Activated CD8-positive, alpha-beta memory T cell treated with anti-CD3 and anti-CD28 coated beads, Interleukin-2, amount 10 ng/mL, durations not matched to agents 7 days and 5 days (primary cell): ENCODE data around the gene ZMIZ1. TPM values are rescaled to one million over a fixed set of nuclear protein-coding genes. Genes with fewer than 3 reads are reported as not detected.

ENCODE experiments used
- ATAC-seq: fragments of 150-1000 bp; cut with Tn5 transposase; one replicate; pipeline ENCODE4 v1.10.0; 2021; ENCODE audit warnings: moderate library complexity
- CTCF ChIA-PET: fragments of 350-600 bp; sonication (Branson Sonifier 250); formaldehyde crosslinking; loops from one replicate; lab custom pipeline; 2021; ENCODE audit warnings: antibody characterized with exemption; lab: Charles Lee
- DNase-seq: peaks from one replicate; pipeline ENCODE4 v3.0.0-alpha.2; 2020
- H3K27ac Mint-ChIP-seq: one replicate; pipeline ENCODE4 v1.8.0; 2021; ENCODE audit warnings: mild to moderate bottlenecking, mixed read lengths
- H3K27me3 Mint-ChIP-seq: one replicate; pipeline ENCODE4 v1.8.0; 2021; ENCODE audit warnings: mixed read lengths
- H3K36me3 Mint-ChIP-seq: one replicate; pipeline ENCODE4 v1.8.0; 2021; ENCODE audit warnings: mild to moderate bottlenecking, mixed read lengths
- H3K4me1 Mint-ChIP-seq: one replicate; pipeline ENCODE4 v1.8.0; 2021; ENCODE audit warnings: mixed read lengths
- H3K4me3 Mint-ChIP-seq: one replicate; pipeline ENCODE4 v1.8.0; 2021; ENCODE audit warnings: mild to moderate bottlenecking, moderate library complexity, mixed read lengths
- H3K9me3 Mint-ChIP-seq: one replicate; pipeline ENCODE4 v1.8.0; 2022; ENCODE audit warnings: low read depth, mixed read lengths
- total RNA-seq, 2 experiments: library from RNA; stranded (reverse); gene quantifications; one replicate each; pipeline ENCODE4 v1.2.3, GENCODE V29; 2021

The ZMIZ1 gene
- total RNA-seq, 2 experiments from 2014 or later, result 52.7 to 71.5 TPM

- no peaks in the 10 kb centered on the region for H3K9me3 Mint-ChIP-seq
- ATAC-seq (no peak), DNase-seq (no peak)
- H3K4me1 Mint-ChIP-seq, result no peaks in the 10 kb centered on the region
- H3K36me3 Mint-ChIP-seq, result no peaks in the 10 kb centered on the region
- no peaks in the 10 kb centered on the region for H3K27me3 Mint-ChIP-seq
- CTCF ChIA-PET, result no interaction called here
- H3K4me3 Mint-ChIP-seq, result no peak overlapping the region
- H3K27ac Mint-ChIP-seq, result no peak overlapping the region
Observed at GRCh38 chr10:79186486-79187120, 117.8 kb downstream of the ZMIZ1 start.

GRCh38 chr10:79187121-79187940, 118.6 kb downstream of the ZMIZ1 start:
- Mint-ChIP-seq H3K4me3 (no peak overlapping the region), H3K27me3 (no peaks in the 10 kb centered on the region), H3K36me3 (no peaks in the 10 kb centered on the region), H3K27ac (no peak overlapping the region), H3K4me1 (no peaks in the 10 kb centered on the region), H3K9me3 (no peaks in the 10 kb centered on the region)
- DNase-seq (no peak), ATAC-seq (no peak)
- CTCF ChIA-PET, result interaction anchor here (1.5 kb wide), 1 partner anchor 121 kb away, joined by 3 read pairs; no protein-coding TSS in a partner anchor

- CTCF ChIA-PET, result interaction anchor here (1.3 to 1.5 kb wide), 2 partner anchors 8 to 122 kb away, joined by 3 to 4 read pairs; no protein-coding TSS in a partner anchor
Observed at GRCh38 chr10:79188154-79188965, 119.6 kb downstream of the ZMIZ1 start.

GRCh38 chr10:79189181-79189580, 120.4 kb downstream of the ZMIZ1 start:
- ATAC-seq (no peak), DNase-seq (no peak)
- Mint-ChIP-seq H3K4me3 (no peak overlapping the region), H3K36me3 (no peaks in the 10 kb centered on the region), H3K27me3 (no peaks in the 10 kb centered on the region), H3K27ac (no peak overlapping the region), H3K9me3 (no peaks in the 10 kb centered on the region), H3K4me1 (no peaks in the 10 kb centered on the region)
- CTCF ChIA-PET, result interaction anchor here (1.3 kb wide), 1 partner anchor 8 kb away, joined by 4 read pairs; no protein-coding TSS in a partner anchor

More at GRCh38 chr10:79188154-79188965, 119.6 kb downstream of the ZMIZ1 start:
- no peak for ATAC-seq
- Mint-ChIP-seq H3K4me1 (no peaks in the 10 kb centered on the region), H3K4me3 (no peak overlapping the region), H3K9me3 (no peaks in the 10 kb centered on the region), H3K36me3 (no peaks in the 10 kb centered on the region), H3K27me3 (no peaks in the 10 kb centered on the region), H3K27ac (no peak overlapping the region)
- DNase-seq, result no peak

GRCh38 chr10:79189853-79190435, 121.2 kb downstream of the ZMIZ1 start:
- Mint-ChIP-seq H3K9me3 (no peaks in the 10 kb centered on the region), H3K4me3 (no peak overlapping the region), H3K4me1 (no peaks in the 10 kb centered on the region), H3K27me3 (no peaks in the 10 kb centered on the region), H3K27ac (no peak overlapping the region), H3K36me3 (no peaks in the 10 kb centered on the region)
- DNase-seq (no peak), ATAC-seq (no peak)
- CTCF ChIA-PET, result no interaction called here

- DNase-seq (no peak), ATAC-seq (no peak)
- Mint-ChIP-seq H3K27me3 (no peaks in the 10 kb centered on the region), H3K27ac (no peak overlapping the region), H3K4me3 (no peak overlapping the region), H3K9me3 (no peaks in the 10 kb centered on the region), H3K4me1 (no peaks in the 10 kb centered on the region), H3K36me3 (no peaks in the 10 kb centered on the region)
- CTCF ChIA-PET, result interaction anchor here (0.9 kb wide), 1 partner anchor 533 kb away, joined by 3 read pairs; no protein-coding TSS in a partner anchor
Observed at GRCh38 chr10:79190740-79191261, 122.0 kb downstream of the ZMIZ1 start.

- DNase-seq (no peak), ATAC-seq (no peak)
- Mint-ChIP-seq H3K27me3 (no peaks in the 10 kb centered on the region), H3K4me3 (no peak overlapping the region), H3K4me1 (no peaks in the 10 kb centered on the region), H3K27ac (no peak overlapping the region), H3K9me3 (no peaks in the 10 kb centered on the region), H3K36me3 (no peaks in the 10 kb centered on the region)
- CTCF ChIA-PET, result no interaction called here
Observed at GRCh38 chr10:79191951-79192676, 123.3 kb downstream of the ZMIZ1 start.

GRCh38 chr10:79192677-79193003, 123.9 kb downstream of the ZMIZ1 start:
- Mint-ChIP-seq H3K9me3 (no peaks in the 10 kb centered on the region), H3K4me3 (no peak overlapping the region), H3K27me3 (no peaks in the 10 kb centered on the region), H3K36me3 (no peaks in the 10 kb centered on the region), H3K27ac (no peak overlapping the region), H3K4me1 (no peaks in the 10 kb centered on the region)
- no peak for DNase-seq
- ATAC-seq, result no peak
- CTCF ChIA-PET, result no interaction called here

GRCh38 chr10:79193694-79194382, 125.1 kb downstream of the ZMIZ1 start:
- ATAC-seq (no peak), DNase-seq (no peak)
- Mint-ChIP-seq H3K36me3 (no peaks in the 10 kb centered on the region), H3K27ac (no peak overlapping the region), H3K4me3 (no peak overlapping the region), H3K27me3 (no peaks in the 10 kb centered on the region), H3K4me1 (no peaks in the 10 kb centered on the region), H3K9me3 (no peaks in the 10 kb centered on the region)
- CTCF ChIA-PET, result interaction anchor here (1.3 to 4.3 kb wide), 11 partner anchors 11 to 1147 kb away, joined by 3 to 30 read pairs (median 9); partner anchors contain the start of gene ZMIZ1

- Mint-ChIP-seq H3K27ac (no peak overlapping the region), H3K36me3 (no peaks in the 10 kb centered on the region), H3K27me3 (no peaks in the 10 kb centered on the region), H3K4me1 (no peaks in the 10 kb centered on the region), H3K4me3 (no peak overlapping the region), H3K9me3 (no peaks in the 10 kb centered on the region)
- CTCF ChIA-PET, result interaction anchor here (0.7 to 4.3 kb wide), 84 partner anchors 9 to 1149 kb away, joined by 3 to 30 read pairs (median 3); partner anchors contain the start of gene ZMIZ1
- peak; percentile 91 for ATAC-seq
- DNase-seq, result peak; percentile 85
Observed at GRCh38 chr10:79195091-79195923, 126.5 kb downstream of the ZMIZ1 start.
